ENCODE data around the gene MED13. TPM values are rescaled to one million over a fixed set of nuclear protein-coding genes. Genes with fewer than 3 reads are reported as not detected.
A peak's percentile ranks its signal among the peaks of the same experiment; 100 is the strongest.
"Not testable (repeated sequence)": the region's sequence is repeated elsewhere in the genome, so short reads cannot be mapped to it uniquely, and the experiment has no call there.

MED13 gene
- total RNA-seq, 2 donors from 2014 or later, result 76.5 to 98.3 TPM

DNA sequence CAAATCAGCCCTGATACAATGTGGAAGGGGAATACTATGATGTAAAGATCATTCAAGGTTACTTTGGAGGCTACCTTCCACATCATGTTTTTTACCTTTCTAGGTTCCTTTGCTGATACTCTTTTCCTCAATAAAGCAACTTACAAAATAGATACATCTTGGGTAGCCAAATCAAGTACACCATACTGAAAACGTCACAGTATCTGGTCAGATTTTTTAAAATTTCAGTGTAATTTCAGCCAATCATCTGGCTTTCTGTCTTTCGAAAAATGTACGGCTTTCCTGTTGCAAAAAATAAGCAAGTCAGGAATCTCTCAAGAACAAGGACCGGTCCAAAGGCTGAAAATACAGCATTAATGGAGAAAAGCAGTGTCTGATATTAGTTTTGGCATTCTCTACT is 15.6 kb upstream of the MED13 start:
- ATAC-seq (no peak), DNase-seq (no peak)
- Mint-ChIP-seq H3K4me1 (peaks cover 4% of the 10 kb centered on the region), H3K36me3 (ENCODE audit: low read depth) (no peaks in the 10 kb centered on the region), H3K4me3 (no peak overlapping the region), H3K27ac (no peak overlapping the region), H3K27me3 (peaks cover 20% of the 10 kb centered on the region)
- H3K9me3 ChIP-seq (ENCODE audit: control insufficient read depth, low read length, poor library complexity, severe bottlenecking), result no peaks in the 10 kb centered on the region

DNA sequence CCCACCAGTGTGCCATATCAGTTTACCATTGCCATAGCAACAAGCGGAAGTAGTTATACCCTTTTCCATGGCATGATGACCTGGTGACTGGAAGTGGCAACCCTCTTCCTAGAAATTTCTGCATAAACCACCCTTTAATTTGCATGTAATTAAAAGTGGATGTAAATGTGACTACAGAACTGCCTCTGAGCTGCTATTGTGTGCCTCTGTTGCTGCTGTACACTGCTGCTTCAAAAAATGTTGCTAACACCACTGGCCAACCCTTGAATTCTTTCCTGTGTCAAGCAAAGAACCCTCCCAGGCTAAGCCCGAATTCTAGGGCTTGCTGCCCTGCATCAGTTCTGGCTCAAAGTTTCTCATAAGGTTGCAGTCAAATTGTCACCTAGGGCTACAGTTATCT is 12.9 kb upstream of the MED13 start:
- H3K9me3 ChIP-seq (ENCODE audit: control insufficient read depth, low read length, poor library complexity, severe bottlenecking), result no peaks in the 10 kb centered on the region
- Mint-ChIP-seq H3K36me3 (ENCODE audit: low read depth) (no peaks in the 10 kb centered on the region), H3K4me3 (no peak overlapping the region), H3K27me3 (peaks cover 25% of the 10 kb centered on the region), H3K27ac (no peak overlapping the region), H3K4me1 (no peaks in the 10 kb centered on the region)
- no peak for ATAC-seq
- DNase-seq, result no peak

- Mint-ChIP-seq H3K27ac (no peak overlapping the region), H3K4me1 (no peaks in the 10 kb centered on the region), H3K27me3 (peaks cover 25% of the 10 kb centered on the region), H3K4me3 (no peak overlapping the region), H3K36me3 (ENCODE audit: low read depth) (no peaks in the 10 kb centered on the region)
- DNase-seq, result no peak
- no peak for ATAC-seq
- H3K9me3 ChIP-seq (ENCODE audit: control insufficient read depth, low read length, poor library complexity, severe bottlenecking), result no peaks in the 10 kb centered on the region
Observed at GRCh38 chr17:62076864-62077788, 12.0 kb upstream of the MED13 start.

- Mint-ChIP-seq H3K27ac (no peak overlapping the region), H3K4me3 (no peak overlapping the region)
- ATAC-seq, result no peak
Observed at GRCh38 chr17:62075308-62075815, 10.3 kb upstream of the MED13 start.

GRCh38 chr17:62073993-62074392 is 8.9 kb upstream of the MED13 start:
- Mint-ChIP-seq H3K4me1 (no peaks in the 10 kb centered on the region), H3K36me3 (ENCODE audit: low read depth) (no peaks in the 10 kb centered on the region), H3K4me3 (no peak overlapping the region), H3K27ac (no peak overlapping the region), H3K27me3 (peaks cover 19% of the 10 kb centered on the region)
- ATAC-seq, result no peak
- DNase-seq, result no peak
- H3K9me3 ChIP-seq (ENCODE audit: control insufficient read depth, low read length, poor library complexity, severe bottlenecking), result no peaks in the 10 kb centered on the region

More at GRCh38 chr17:62075308-62075815, 10.3 kb upstream of the MED13 start:
- DNase-seq, result no peak
- H3K36me3 Mint-ChIP-seq (ENCODE audit: low read depth), result no peaks in the 10 kb centered on the region
- H3K4me1 Mint-ChIP-seq, result no peaks in the 10 kb centered on the region
- H3K9me3 ChIP-seq (ENCODE audit: control insufficient read depth, low read length, poor library complexity, severe bottlenecking), result no peaks in the 10 kb centered on the region
- peaks cover 25% of the 10 kb centered on the region for H3K27me3 Mint-ChIP-seq

DNA sequence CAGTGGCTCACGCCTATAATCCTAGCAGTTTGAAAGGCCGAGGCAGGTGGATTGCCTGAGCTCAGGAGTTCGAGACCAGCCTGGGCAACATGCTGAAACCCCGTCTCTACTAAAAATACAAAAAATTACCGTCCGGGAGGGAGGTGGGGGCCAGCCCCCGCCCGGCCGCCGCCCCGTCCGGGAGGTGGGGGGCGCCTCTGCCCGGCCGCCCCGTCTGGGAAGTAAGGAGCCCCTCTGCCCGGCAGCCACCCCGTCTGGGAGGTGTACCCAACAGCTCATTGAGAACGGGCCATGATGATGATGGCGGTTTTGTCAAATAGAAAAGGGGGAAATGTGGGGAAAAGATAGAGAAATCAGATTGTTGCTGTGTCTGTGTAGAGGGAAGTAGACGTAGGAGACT is 7.8 kb upstream of the MED13 start:
- ATAC-seq; H3K27ac Mint-ChIP-seq; H3K4me1 Mint-ChIP-seq; H3K36me3 Mint-ChIP-seq (ENCODE audit: low read depth); DNase-seq; H3K9me3 ChIP-seq (ENCODE audit: control insufficient read depth, low read length, poor library complexity, severe bottlenecking); H3K4me3 Mint-ChIP-seq; H3K27me3 Mint-ChIP-seq: not testable (repeated sequence)

DNA sequence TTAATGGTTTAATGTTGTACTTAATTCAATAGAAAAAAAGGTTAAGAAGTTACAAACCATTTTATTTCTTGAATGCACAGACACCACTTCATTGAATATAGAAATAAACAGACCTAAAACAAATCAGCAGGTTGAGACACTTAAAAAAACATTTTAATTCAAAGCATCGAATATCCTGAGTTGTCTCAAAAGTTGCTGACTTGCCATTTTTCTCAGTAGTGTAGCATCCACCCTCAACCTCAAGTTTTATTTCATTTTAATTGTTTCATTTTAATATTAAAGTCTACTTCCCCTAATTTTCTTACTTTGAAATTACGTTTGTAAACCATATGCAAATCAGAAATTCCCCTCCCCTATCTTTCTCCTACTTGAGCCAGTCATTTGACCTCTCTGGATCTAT is 5.8 kb upstream of the MED13 start:
- no peak for DNase-seq
- H3K4me3 Mint-ChIP-seq, result no peak overlapping the region
- H3K27ac Mint-ChIP-seq, result no peak overlapping the region
- peaks cover 4% of the 10 kb centered on the region for H3K4me1 Mint-ChIP-seq
- ATAC-seq, result no peak
- no peaks in the 10 kb centered on the region for H3K9me3 ChIP-seq (ENCODE audit: control insufficient read depth, low read length, poor library complexity, severe bottlenecking)
- peaks cover 5% of the 10 kb centered on the region for H3K27me3 Mint-ChIP-seq
- H3K36me3 Mint-ChIP-seq (ENCODE audit: low read depth), result no peaks in the 10 kb centered on the region

GRCh38 chr17:62067165-62068145 is 2.4 kb upstream of the MED13 start:
- H3K9me3 ChIP-seq (ENCODE audit: control insufficient read depth, low read length, poor library complexity, severe bottlenecking), result no peaks in the 10 kb centered on the region
- Mint-ChIP-seq H3K27me3 (no peaks in the 10 kb centered on the region), H3K4me1 (peaks cover 29% of the 10 kb centered on the region), H3K27ac (no peak overlapping the region), H3K4me3 (no peak overlapping the region), H3K36me3 (ENCODE audit: low read depth) (peaks cover 6% of the 10 kb centered on the region)
- ATAC-seq (no peak), DNase-seq (no peak)

DNA sequence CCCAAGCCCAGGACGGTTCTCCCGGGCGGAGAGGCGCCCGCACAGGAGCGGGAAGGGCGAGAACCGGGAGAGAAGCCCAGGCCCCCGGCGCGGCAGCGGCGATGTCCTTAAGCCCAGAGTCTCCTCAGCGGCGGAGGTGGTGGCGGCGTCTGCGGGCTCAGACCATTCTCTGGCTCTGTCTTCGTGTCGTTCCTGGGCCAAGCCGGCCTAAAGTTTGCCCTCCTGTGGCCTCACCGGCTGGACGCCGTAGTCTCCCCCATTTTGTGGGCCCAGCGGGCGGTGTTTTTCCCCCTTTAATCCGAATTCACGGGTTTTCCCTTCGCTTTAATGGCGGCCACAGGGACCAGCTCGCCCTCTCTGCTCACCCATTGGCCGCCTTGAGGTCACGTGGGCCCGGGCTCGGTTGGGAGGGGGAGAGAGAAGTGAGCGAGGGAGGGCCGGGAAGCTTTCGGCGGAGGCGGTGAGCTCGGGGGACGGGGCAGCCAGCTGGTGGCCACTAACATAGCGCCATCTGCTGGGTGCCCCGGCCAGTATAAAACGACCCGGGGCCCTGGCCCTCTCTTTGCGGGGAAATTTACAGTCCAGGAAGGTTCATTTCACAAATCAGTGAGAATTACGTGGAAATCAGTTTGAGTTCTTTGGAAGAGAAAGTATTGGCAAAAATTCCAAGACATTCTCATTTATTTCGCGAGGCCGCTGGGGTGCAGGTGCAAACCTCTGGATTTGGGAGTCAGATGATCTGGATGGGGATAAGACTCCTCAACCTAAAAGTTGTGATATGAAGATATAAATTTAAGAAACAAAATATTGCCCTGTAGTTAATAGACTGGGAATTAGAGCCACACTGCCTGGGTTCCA is 762 bp upstream of the MED13 start:
- H3K27me3 Mint-ChIP-seq, result no peaks in the 10 kb centered on the region
- peak overlapping the region; percentile 98 for H3K4me3 Mint-ChIP-seq
- ATAC-seq (peak; percentile 94), DNase-seq (peak; percentile 96 to 97 (median 96))
- peak overlapping the region; percentile 98 for H3K27ac Mint-ChIP-seq
- H3K36me3 Mint-ChIP-seq (ENCODE audit: low read depth), result peaks cover 7% of the 10 kb centered on the region
- no peaks in the 10 kb centered on the region for H3K9me3 ChIP-seq (ENCODE audit: control insufficient read depth, low read length, poor library complexity, severe bottlenecking)
- peaks cover 36% of the 10 kb centered on the region for H3K4me1 Mint-ChIP-seq

DNA sequence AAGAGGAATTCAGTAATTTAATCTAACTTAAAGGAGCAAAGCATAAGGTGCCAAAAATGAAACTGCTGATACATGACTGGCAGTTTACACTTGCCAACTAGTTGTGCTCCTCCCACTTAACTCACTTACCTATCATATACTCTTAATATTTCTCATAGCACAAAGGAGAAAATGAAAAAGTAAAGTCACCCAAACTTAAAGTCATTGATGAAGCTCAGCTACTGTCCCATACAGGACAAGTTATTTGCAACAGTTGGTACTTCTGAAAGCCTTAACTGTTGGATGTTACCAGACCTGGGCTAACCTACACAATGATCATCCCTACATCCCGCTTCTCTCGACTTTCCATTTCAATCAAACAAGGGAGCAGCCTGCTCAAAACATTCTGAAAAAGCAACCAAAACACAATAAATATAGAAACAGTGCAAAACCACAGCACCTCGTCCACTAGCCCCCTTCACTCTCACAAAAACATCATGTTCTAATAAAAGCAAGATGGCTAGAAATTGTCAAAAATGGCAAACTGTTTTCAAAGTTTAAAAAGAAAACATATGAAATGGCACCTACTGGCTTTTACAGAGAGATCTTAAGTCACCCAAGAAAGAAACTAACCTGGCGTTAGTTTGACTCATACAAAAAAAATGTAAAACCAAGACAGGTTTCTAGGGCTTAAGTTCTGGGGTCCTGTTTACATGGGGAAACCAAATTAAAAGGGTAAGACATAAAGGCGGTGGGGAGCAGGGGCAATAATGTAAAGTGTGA is 868 bp downstream of the MED13 start:
- Mint-ChIP-seq H3K4me3 (peak overlapping the region; percentile 98), H3K27ac (peak overlapping the region; percentile 98), H3K4me1 (peaks cover 40% of the 10 kb centered on the region), H3K36me3 (ENCODE audit: low read depth) (peaks cover 7% of the 10 kb centered on the region), H3K27me3 (no peaks in the 10 kb centered on the region)
- no peaks in the 10 kb centered on the region for H3K9me3 ChIP-seq (ENCODE audit: control insufficient read depth, low read length, poor library complexity, severe bottlenecking)
- ATAC-seq (peak; percentile 14), DNase-seq (no peak)

DNA sequence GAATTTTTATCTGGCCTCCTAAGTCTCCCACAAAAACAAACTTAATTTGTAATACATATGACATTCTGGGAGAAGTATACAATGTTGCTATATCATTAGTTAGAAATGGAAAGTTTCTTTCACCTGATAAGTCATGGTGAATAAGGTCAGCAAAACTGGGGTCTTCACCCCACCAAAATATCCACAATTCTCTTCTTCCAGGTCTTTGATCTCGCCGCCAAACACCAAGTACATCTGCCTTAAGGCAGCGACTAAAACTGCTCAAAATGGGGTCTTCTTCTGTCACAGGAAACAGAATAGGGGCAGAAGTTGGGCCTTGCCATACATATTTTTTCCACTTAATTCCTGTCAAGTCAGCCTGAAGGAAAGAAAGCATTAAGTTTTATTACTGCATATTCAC is 2.1 kb downstream of the MED13 start:
- no peak for ATAC-seq
- no peak for DNase-seq
- peaks cover 7% of the 10 kb centered on the region for H3K36me3 Mint-ChIP-seq (ENCODE audit: low read depth)
- no peaks in the 10 kb centered on the region for H3K27me3 Mint-ChIP-seq
- H3K4me1 Mint-ChIP-seq, result peaks cover 42% of the 10 kb centered on the region
- peak overlapping the region; percentile 98 for H3K4me3 Mint-ChIP-seq
- peak overlapping the region; percentile 98 for H3K27ac Mint-ChIP-seq
- no peaks in the 10 kb centered on the region for H3K9me3 ChIP-seq (ENCODE audit: control insufficient read depth, low read length, poor library complexity, severe bottlenecking)

GRCh38 chr17:62062302-62062701 is 2.8 kb downstream of the MED13 start:
- ATAC-seq, result no peak
- Mint-ChIP-seq H3K27ac (peak overlapping the region; percentile 98), H3K4me3 (peak overlapping the region; percentile 98), H3K4me1 (peaks cover 47% of the 10 kb centered on the region), H3K36me3 (ENCODE audit: low read depth) (peaks cover 7% of the 10 kb centered on the region), H3K27me3 (no peaks in the 10 kb centered on the region)
- DNase-seq, result no peak
- H3K9me3 ChIP-seq (ENCODE audit: control insufficient read depth, low read length, poor library complexity, severe bottlenecking), result no peaks in the 10 kb centered on the region

All from T-helper 17 cell (primary cell).